ENCODE results near the gene MTMR1.

The MTMR1 gene

GRCh38 chrX:150693725-150694574 lies 754 bp downstream of the MTMR1 start:
- Histone ChIP-seq H3K9ac (ENCODE audit: insufficient read length) (peak overlapping the region; percentile 59), H3K9me3 (ENCODE audit: low read depth, low read length) (no peaks in the 10 kb centered on the region), H3K27ac (no peak overlapping the region), H3K36me3 (ENCODE audit: insufficient read depth, low read length) (no peaks in the 10 kb centered on the region), H3K4me3 (peak overlapping the region; percentile 78)
- TF ChIP-seq EZH2 (IDR thresholded peaks at IDR 0.05) (no peak), FOXP2 (optimal IDR thresholded peaks at IDR 0.05; ENCODE audit: control extremely low read depth, extremely low read length, insufficient read depth) (no peak), POLR2AphosphoS5 (IDR thresholded peaks at IDR 0.05; ENCODE audit: borderline replicate concordance, low read depth, low read length) (no peak)
- no peak for DNase-seq (ENCODE audit: low read depth, low spot score)

DNA sequence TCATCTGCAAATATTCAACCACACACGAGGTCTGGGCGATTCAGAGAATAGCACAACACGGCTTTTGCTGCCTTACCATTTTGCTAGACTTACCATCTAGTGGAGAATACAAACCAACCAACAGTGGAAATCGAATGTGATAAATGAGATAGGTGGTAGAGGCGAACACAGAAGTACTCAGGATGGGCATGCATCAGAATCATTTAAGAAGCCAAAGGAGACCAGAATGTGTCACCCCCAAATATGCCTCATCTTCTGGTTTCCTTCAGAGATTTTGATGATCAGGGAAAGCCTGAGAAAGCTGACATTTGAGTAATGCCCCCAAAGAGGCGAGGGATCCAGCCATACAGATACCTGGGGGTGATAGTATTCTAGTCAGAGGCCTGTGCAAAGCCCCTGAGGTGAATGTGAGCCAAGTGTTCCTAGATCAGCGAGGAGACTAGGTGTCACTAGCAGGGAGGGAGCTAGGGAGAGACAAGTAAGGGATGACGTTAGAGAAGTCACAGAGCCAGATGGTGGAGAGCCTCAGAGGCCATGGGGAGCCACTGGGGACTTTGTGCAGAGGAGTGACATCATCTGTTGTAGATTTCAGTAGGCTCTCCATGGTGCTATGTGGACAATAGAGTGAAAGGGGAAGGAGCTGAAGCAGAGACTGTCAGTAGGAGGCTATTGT lies 1.7 kb downstream of the MTMR1 start:
- Histone ChIP-seq H3K9me3 (ENCODE audit: low read depth, low read length) (no peaks in the 10 kb centered on the region), H3K36me3 (ENCODE audit: insufficient read depth, low read length) (no peaks in the 10 kb centered on the region), H3K27ac (no peak overlapping the region), H3K9ac (ENCODE audit: insufficient read length) (no peak overlapping the region), H3K4me3 (no peak overlapping the region)
- TF ChIP-seq FOXP2 (optimal IDR thresholded peaks at IDR 0.05; ENCODE audit: control extremely low read depth, extremely low read length, insufficient read depth) = no peak
- no peak for DNase-seq (ENCODE audit: low read depth, low spot score)

DNA sequence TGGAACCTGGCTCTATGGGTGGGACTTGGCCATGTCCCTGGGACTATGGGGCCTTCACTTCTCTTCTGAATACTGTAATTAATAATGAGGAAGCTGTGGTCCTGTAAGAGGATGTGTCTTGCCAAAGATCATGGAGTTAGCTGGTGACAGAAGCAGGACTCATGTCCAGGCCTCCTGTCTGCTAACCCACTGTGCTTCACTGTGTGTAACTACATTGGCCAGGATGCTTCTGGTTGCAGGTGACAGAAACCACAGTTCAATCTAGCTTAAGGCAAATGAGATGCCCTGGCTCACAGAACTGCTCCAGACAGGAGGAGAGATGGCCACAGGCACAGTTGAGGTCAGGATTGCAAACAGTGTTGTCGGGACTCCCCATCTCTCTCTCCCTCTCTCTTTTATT lies 3.1 kb downstream of the MTMR1 start:
- DNase-seq (ENCODE audit: low read depth, low spot score) = no peak
- Histone ChIP-seq H3K36me3 (ENCODE audit: insufficient read depth, low read length) (no peaks in the 10 kb centered on the region; the same call in 1 of the 2 replicates), H3K9ac (ENCODE audit: insufficient read length) (no peak overlapping the region), H3K9me3 (ENCODE audit: low read depth, low read length) (no peaks in the 10 kb centered on the region), H3K27ac (no peak overlapping the region), H3K4me3 (no peak overlapping the region)
- no peak for TF ChIP-seq POLR2AphosphoS5 (IDR thresholded peaks at IDR 0.05; ENCODE audit: borderline replicate concordance, low read depth, low read length)
- no peak for TF ChIP-seq FOXP2 (optimal IDR thresholded peaks at IDR 0.05; ENCODE audit: control extremely low read depth, extremely low read length, insufficient read depth)
- TF ChIP-seq EZH2 (IDR thresholded peaks at IDR 0.05) = no peak

GRCh38 chrX:150696866-150697265 lies 3.7 kb downstream of the MTMR1 start:
- no peak overlapping the region for H3K27ac ChIP-seq
- H3K4me3 ChIP-seq = no peak overlapping the region
- DNase-seq (ENCODE audit: low read depth, low spot score) = no peak
- H3K9me3 ChIP-seq (ENCODE audit: low read depth, low read length) = no peaks in the 10 kb centered on the region
- H3K9ac ChIP-seq (ENCODE audit: insufficient read length) = no peak overlapping the region
- H3K36me3 ChIP-seq (ENCODE audit: insufficient read depth, low read length) = peaks cover 3% of the 10 kb centered on the region; the same call in 1 of the 2 replicates
- TF ChIP-seq POLR2AphosphoS5 (IDR thresholded peaks at IDR 0.05; ENCODE audit: borderline replicate concordance, low read depth, low read length) (no peak), EZH2 (IDR thresholded peaks at IDR 0.05) (no peak), FOXP2 (optimal IDR thresholded peaks at IDR 0.05; ENCODE audit: control extremely low read depth, extremely low read length, insufficient read depth) (no peak)

GRCh38 chrX:150697641-150698040 lies 4.4 kb downstream of the MTMR1 start:
- DNase-seq (ENCODE audit: low read depth, low spot score) = no peak
- TF ChIP-seq POLR2AphosphoS5 (IDR thresholded peaks at IDR 0.05; ENCODE audit: borderline replicate concordance, low read depth, low read length) (no peak), EZH2 (IDR thresholded peaks at IDR 0.05) (no peak), FOXP2 (optimal IDR thresholded peaks at IDR 0.05; ENCODE audit: control extremely low read depth, extremely low read length, insufficient read depth) (no peak)
- Histone ChIP-seq H3K36me3 (ENCODE audit: insufficient read depth, low read length) (peaks cover 3% of the 10 kb centered on the region; the same call in 1 of the 2 replicates), H3K9ac (ENCODE audit: insufficient read length) (no peak overlapping the region), H3K27ac (no peak overlapping the region), H3K9me3 (ENCODE audit: low read depth, low read length) (no peaks in the 10 kb centered on the region), H3K4me3 (no peak overlapping the region)

DNA sequence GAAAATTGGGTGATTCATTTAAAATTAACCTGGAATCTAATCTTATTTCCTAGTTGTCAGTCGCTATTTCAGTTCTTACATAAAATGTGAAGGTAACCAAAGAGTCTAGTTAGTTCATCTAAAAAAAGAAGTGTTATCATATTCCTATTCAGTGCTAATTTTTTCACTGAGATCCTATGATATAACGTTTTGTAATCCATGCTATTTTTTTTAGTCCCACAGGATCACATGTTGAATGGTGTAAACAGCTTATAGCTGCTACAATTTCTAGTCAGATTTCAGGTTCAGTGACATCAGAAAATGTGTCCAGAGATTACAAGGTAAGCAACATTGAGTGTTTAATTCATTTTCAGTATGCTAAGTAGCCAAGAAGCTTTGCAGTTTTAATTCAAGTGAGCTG lies 5.8 kb downstream of the MTMR1 start:
- TF ChIP-seq EZH2 (IDR thresholded peaks at IDR 0.05) (no peak), FOXP2 (optimal IDR thresholded peaks at IDR 0.05; ENCODE audit: control extremely low read depth, extremely low read length, insufficient read depth) (no peak), POLR2AphosphoS5 (IDR thresholded peaks at IDR 0.05; ENCODE audit: borderline replicate concordance, low read depth, low read length) (no peak)

GRCh38 chrX:150700107-150700506 lies 6.9 kb downstream of the MTMR1 start:
- TF ChIP-seq EZH2 (IDR thresholded peaks at IDR 0.05) (no peak), POLR2AphosphoS5 (IDR thresholded peaks at IDR 0.05; ENCODE audit: borderline replicate concordance, low read depth, low read length) (no peak), FOXP2 (optimal IDR thresholded peaks at IDR 0.05; ENCODE audit: control extremely low read depth, extremely low read length, insufficient read depth) (no peak)
- Histone ChIP-seq H3K4me3 (no peak overlapping the region), H3K9ac (ENCODE audit: insufficient read length) (no peak overlapping the region), H3K9me3 (ENCODE audit: low read depth, low read length) (no peaks in the 10 kb centered on the region), H3K36me3 (ENCODE audit: insufficient read depth, low read length) (peaks cover 10% of the 10 kb centered on the region; the same call in 1 of the 2 replicates), H3K27ac (no peak overlapping the region)
- no peak for DNase-seq (ENCODE audit: low read depth, low spot score)

More for the DNA sequence above, 5.8 kb downstream of the MTMR1 start:
- H3K9ac ChIP-seq (ENCODE audit: insufficient read length) = no peak overlapping the region
- peaks cover 4% of the 10 kb centered on the region; the same call in 1 of the 2 replicates for H3K36me3 ChIP-seq (ENCODE audit: insufficient read depth, low read length)
- no peaks in the 10 kb centered on the region for H3K9me3 ChIP-seq (ENCODE audit: low read depth, low read length)
- no peak overlapping the region for H3K27ac ChIP-seq
- no peak for DNase-seq (ENCODE audit: low read depth, low spot score)
- H3K4me3 ChIP-seq = no peak overlapping the region

DNA sequence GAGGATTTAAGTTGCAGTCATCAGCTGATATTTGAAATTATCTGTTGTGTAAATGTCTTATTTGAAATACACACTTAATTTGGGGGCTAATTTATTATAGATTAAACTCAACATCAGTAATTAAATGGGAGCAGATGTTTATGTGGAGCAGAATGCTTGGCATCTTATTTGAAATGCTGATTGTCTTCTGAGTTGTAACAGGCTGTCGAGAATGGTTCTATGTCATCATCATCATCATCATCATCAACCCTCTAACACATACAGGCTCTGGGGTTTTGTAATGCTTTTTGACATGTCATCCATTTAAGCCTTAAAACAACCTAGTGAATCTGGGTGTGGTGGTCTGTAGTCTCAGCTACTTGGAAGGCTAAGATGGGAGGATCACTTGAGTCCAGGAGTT lies 8.2 kb downstream of the MTMR1 start:
- no peak for DNase-seq (ENCODE audit: low read depth, low spot score)
- H3K36me3 ChIP-seq (ENCODE audit: insufficient read depth, low read length) = peaks cover 10% of the 10 kb centered on the region; the same call in 1 of the 2 replicates
- no peak for TF ChIP-seq EZH2 (IDR thresholded peaks at IDR 0.05)
- H3K27ac ChIP-seq = no peak overlapping the region
- no peak overlapping the region for H3K9ac ChIP-seq (ENCODE audit: insufficient read length)
- H3K9me3 ChIP-seq (ENCODE audit: low read depth, low read length) = no peaks in the 10 kb centered on the region
- no peak overlapping the region for H3K4me3 ChIP-seq
